Sigmoid colon (tissue), 7 donors: ENCODE results near the gene SMCO3. TPM values are rescaled to one million over a fixed set of nuclear protein-coding genes. Genes with fewer than 3 reads are reported as not detected.

Experiments
- DNase-seq: peaks from one replicate; pipeline ENCODE4 v3.0.0-alpha.2; 2019
- H3K27ac ChIP-seq, 4 donors: fragments of 200-600 bp; sonication (generic); one replicate each; pipeline ENCODE4 v1.5.1; 2016 to 2019; ENCODE audit warnings: mild to moderate bottlenecking in 1 of 4
- H3K27me3 ChIP-seq, 3 donors: fragments of 200-600 bp; sonication (generic); one replicate each; pipeline ENCODE4 v1.5.1; 2019; ENCODE audit warnings: mild to moderate bottlenecking in 1 of 3
- H3K36me3 ChIP-seq, 4 donors: fragments of 200-600 bp; sonication (generic); one replicate each; pipeline ENCODE4 v1.5.1; 2016 to 2019
- H3K4me1 ChIP-seq, 4 donors: fragments of 200-600 bp; sonication (generic); one replicate each; pipeline ENCODE4 v1.5.1; 2017 to 2019
- H3K4me3 ChIP-seq, 4 donors: fragments of 200-600 bp; sonication (generic); one replicate each; pipeline ENCODE4 v1.5.1; 2017 to 2019; ENCODE audit warnings: mild to moderate bottlenecking in 2 of 4, moderate library complexity in 1 of 4
- H3K9me3 ChIP-seq, 4 donors: fragments of 200-600 bp in 3 of 4; sonication (generic) in 3 of 4; one replicate each; pipeline versions ENCODE4 v1.5.1 to v1.6.1; 2013 to 2019
- CTCF ChIP-seq, 4 experiments: fragments of 450-650 bp in 3 of 4; fragments of 200-600 bp in 1 of 4; IDR thresholded peaks; one replicate each; pipeline ENCODE4 v1.5.1; 2016 to 2019; ENCODE audit warnings: antibody characterized with exemption in 4 of 4, mild to moderate bottlenecking in 3 of 4, moderate library complexity in 2 of 4
- EP300 ChIP-seq, 4 donors: sonication (generic); formaldehyde crosslinking; IDR thresholded peaks; one replicate each; pipeline ENCODE4 v1.6.1; 2017; ENCODE audit warnings: antibody characterized with exemption in 4 of 4
- POLR2A ChIP-seq, 2 donors: fragments of 450-650 bp; IDR thresholded peaks; one replicate each; pipeline ENCODE4 v1.6.1; 2016; ENCODE audit warnings: antibody characterized with exemption in 2 of 2, mild to moderate bottlenecking in 2 of 2, moderate library complexity in 2 of 2
- POLR2AphosphoS5 ChIP-seq, 4 donors: sonication (generic); formaldehyde crosslinking; IDR thresholded peaks; one replicate each; pipeline ENCODE4 v1.6.1; 2017; ENCODE audit warnings: antibody characterized with exemption in 4 of 4
- WGBS, 2 donors: extraction: QIAGEN DNeasy Blood & Tissue Kit; methylation state at CpG; one replicate each; pipeline ENCODE4 v1.1.7; 2013; 5-methylcytosine and 5-hydroxymethylcytosine counted together
- intact Hi-C: fragments of 100-400 bp; cut with DNase I; formaldehyde crosslinking; loops from one replicate; pipeline ENCODE4 v1.15.1; 2023
- polyA plus RNA-seq, 3 donors: library from polyadenylated mRNA; stranded (reverse); fragments of 200-250 nt; gene quantifications; one replicate each; pipeline ENCODE4 v1.2.3, GENCODE V29; 2013
- total RNA-seq, 4 donors: library from RNA; depleted of rRNA; stranded (reverse); fragments of >200 nt; gene quantifications; one replicate each; pipeline ENCODE4 v1.1.0, GENCODE V29; 2016
- donor health status: healthy with polysubstance abuse.
- donor health status: Bipolar disorder and iron deficiency.
- donor health status: healthy.

SMCO3 gene
- total and polyA plus RNA-seq, 7 donors = 0.09 to 1.1 (median 0.36) TPM; not detected in 3

- Histone ChIP-seq H3K27me3 (no peaks in the 10 kb centered on the region), H3K36me3 (no peaks in the 10 kb centered on the region), H3K9me3 (no peaks in the 10 kb centered on the region), H3K4me3 (no peak overlapping the region), H3K4me1 (peaks cover 0 to 13% (median 6%) of the 10 kb centered on the region in 4 donors), H3K27ac (no peak overlapping the region)
- TF ChIP-seq CTCF (IDR thresholded peaks at IDR 0.05) (no peak), POLR2AphosphoS5 (IDR thresholded peaks at IDR 0.05) (no peak), EP300 (IDR thresholded peaks at IDR 0.05) (no peak), POLR2A (IDR thresholded peaks at IDR 0.05) (no peak)
- WGBS, 2 donors = 82 to 85% methylated on average over 7 of the region's 7 CpGs
- intact Hi-C loops = no loop called here
- no peak for DNase-seq
Observed at GRCh38 chr12:14836336-14837210, 22.6 kb upstream of the SMCO3 start.

GRCh38 chr12:14834509-14834908, 20.5 kb upstream of the SMCO3 start:
- Histone ChIP-seq H3K27me3 (no peaks in the 10 kb centered on the region), H3K4me3 (no peak overlapping the region), H3K36me3 (no peaks in the 10 kb centered on the region), H3K9me3 (no peaks in the 10 kb centered on the region), H3K27ac (no peak overlapping the region), H3K4me1 (peaks cover 0 to 4% (median 0%) of the 10 kb centered on the region in 4 donors)
- no peak for DNase-seq
- intact Hi-C loops = no loop called here
- TF ChIP-seq POLR2A (IDR thresholded peaks at IDR 0.05) = no peak
- TF ChIP-seq POLR2AphosphoS5 (IDR thresholded peaks at IDR 0.05) = no peak
- TF ChIP-seq CTCF (IDR thresholded peaks at IDR 0.05) = no peak
- TF ChIP-seq EP300 (IDR thresholded peaks at IDR 0.05) = no peak

- WGBS, 2 donors = 55 to 76% methylated on average over 1 of the region's 1 CpG
- no peaks in the 10 kb centered on the region for H3K27me3 ChIP-seq
- H3K4me3 ChIP-seq = no peak overlapping the region
- peaks cover 0 to 4% (median 0%) of the 10 kb centered on the region in 4 donors for H3K4me1 ChIP-seq
- DNase-seq = no peak
- intact Hi-C loops = no loop called here
- no peak overlapping the region for H3K27ac ChIP-seq
- TF ChIP-seq POLR2A (IDR thresholded peaks at IDR 0.05) = no peak
- no peak for TF ChIP-seq POLR2AphosphoS5 (IDR thresholded peaks at IDR 0.05)
- TF ChIP-seq EP300 (IDR thresholded peaks at IDR 0.05) = no peak
- no peak for TF ChIP-seq CTCF (IDR thresholded peaks at IDR 0.05)
- H3K36me3 ChIP-seq = no peaks in the 10 kb centered on the region
- no peaks in the 10 kb centered on the region for H3K9me3 ChIP-seq
Observed at GRCh38 chr12:14833952-14834351, 20.0 kb upstream of the SMCO3 start.

- peaks cover 0 to 4% (median 0%) of the 10 kb centered on the region in 4 donors for H3K4me1 ChIP-seq
- no peaks in the 10 kb centered on the region for H3K27me3 ChIP-seq
- intact Hi-C loops = no loop called here
- no peaks in the 10 kb centered on the region for H3K36me3 ChIP-seq
- TF ChIP-seq POLR2A (IDR thresholded peaks at IDR 0.05) (no peak), POLR2AphosphoS5 (IDR thresholded peaks at IDR 0.05) (no peak), EP300 (IDR thresholded peaks at IDR 0.05) (no peak), CTCF (IDR thresholded peaks at IDR 0.05) (no peak)
- no peak overlapping the region for H3K27ac ChIP-seq
- 79 to 86% methylated on average over 3 of the region's 3 CpGs for WGBS, 2 donors
- no peak overlapping the region for H3K4me3 ChIP-seq
- no peak for DNase-seq
- H3K9me3 ChIP-seq = no peaks in the 10 kb centered on the region
Observed at GRCh38 chr12:14833336-14833735, 19.4 kb upstream of the SMCO3 start.
